ENCODE data around the gene DPYD. TPM values are rescaled to one million over a fixed set of nuclear protein-coding genes. Genes with fewer than 3 reads are reported as not detected.

The DPYD gene
- total RNA-seq, 1 experiment from 2014 or later: 0.46 TPM

DNA sequence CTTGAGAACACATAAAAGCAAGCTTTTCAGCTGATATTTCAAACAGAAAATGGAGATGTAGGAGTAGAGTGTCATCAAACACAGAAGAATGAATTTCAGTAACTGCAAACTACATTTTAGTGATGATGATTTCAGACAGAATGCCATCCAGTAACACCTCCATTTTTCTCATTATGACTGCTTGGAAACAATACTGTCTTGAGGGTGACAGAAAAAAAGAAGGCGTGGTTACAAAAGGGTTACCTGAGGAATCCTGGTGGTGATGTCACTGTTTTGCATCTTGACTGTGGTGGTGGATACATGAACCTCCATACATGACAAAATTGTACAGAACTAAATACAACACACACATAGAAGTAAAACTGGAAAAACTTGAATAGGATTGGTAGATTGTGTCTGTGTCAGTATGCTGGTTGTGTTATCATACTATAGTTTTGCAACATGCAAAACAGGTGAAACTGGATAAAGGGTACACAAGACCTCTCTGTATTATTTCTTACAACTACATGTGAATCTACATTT lies 823.4 kb downstream of the DPYD start:
- no peak for DNase-seq (ENCODE audit: low spot score)
- H3K27me3 Mint-ChIP-seq (ENCODE audit: low read depth): no peaks in the 10 kb centered on the region
- TF ChIP-seq IRF2 (CRISPR knock-in tag; IDR thresholded peaks at IDR 0.05; ENCODE audit: borderline replicate concordance, low read depth) (no peak), TEAD1 (CRISPR knock-in tag; IDR thresholded peaks at IDR 0.05) (no peak), PRRX2 (CRISPR knock-in tag; IDR thresholded peaks at IDR 0.05) (no peak), FOXP1 (CRISPR knock-in tag; IDR thresholded peaks at IDR 0.05; ENCODE audit: borderline replicate concordance) (no peak), NFE2L1 (CRISPR knock-in tag; IDR thresholded peaks at IDR 0.05) (no peak), NR2C2 (CRISPR knock-in tag; IDR thresholded peaks at IDR 0.05) (no peak), ZNF396 (CRISPR knock-in tag; IDR thresholded peaks at IDR 0.05; ENCODE audit: borderline replicate concordance) (no peak), GABPB1 (CRISPR knock-in tag; IDR thresholded peaks at IDR 0.05) (no peak), GTF2I (CRISPR knock-in tag; conservative IDR thresholded peaks at IDR 0.05) (no peak), NR1H2 (CRISPR knock-in tag; IDR thresholded peaks at IDR 0.05) (no peak)
- TF ChIP-seq, protein P1, sequence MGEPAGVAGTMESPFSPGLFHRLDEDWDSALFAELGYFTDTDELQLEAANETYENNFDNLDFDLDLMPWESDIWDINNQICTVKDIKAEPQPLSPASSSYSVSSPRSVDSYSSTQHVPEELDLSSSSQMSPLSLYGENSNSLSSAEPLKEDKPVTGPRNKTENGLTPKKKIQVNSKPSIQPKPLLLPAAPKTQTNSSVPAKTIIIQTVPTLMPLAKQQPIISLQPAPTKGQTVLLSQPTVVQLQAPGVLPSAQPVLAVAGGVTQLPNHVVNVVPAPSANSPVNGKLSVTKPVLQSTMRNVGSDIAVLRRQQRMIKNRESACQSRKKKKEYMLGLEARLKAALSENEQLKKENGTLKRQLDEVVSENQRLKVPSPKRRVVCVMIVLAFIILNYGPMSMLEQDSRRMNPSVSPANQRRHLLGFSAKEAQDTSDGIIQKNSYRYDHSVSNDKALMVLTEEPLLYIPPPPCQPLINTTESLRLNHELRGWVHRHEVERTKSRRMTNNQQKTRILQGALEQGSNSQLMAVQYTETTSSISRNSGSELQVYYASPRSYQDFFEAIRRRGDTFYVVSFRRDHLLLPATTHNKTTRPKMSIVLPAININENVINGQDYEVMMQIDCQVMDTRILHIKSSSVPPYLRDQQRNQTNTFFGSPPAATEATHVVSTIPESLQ (CRISPR knock-in tag; IDR thresholded peaks at IDR 0.05): no peak
- TF ChIP-seq, protein P2, sequence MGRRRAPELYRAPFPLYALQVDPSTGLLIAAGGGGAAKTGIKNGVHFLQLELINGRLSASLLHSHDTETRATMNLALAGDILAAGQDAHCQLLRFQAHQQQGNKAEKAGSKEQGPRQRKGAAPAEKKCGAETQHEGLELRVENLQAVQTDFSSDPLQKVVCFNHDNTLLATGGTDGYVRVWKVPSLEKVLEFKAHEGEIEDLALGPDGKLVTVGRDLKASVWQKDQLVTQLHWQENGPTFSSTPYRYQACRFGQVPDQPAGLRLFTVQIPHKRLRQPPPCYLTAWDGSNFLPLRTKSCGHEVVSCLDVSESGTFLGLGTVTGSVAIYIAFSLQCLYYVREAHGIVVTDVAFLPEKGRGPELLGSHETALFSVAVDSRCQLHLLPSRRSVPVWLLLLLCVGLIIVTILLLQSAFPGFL (CRISPR knock-in tag; IDR thresholded peaks at IDR 0.05; ENCODE audit: borderline replicate concordance): no peak
- TF ChIP-seq, protein P3, sequence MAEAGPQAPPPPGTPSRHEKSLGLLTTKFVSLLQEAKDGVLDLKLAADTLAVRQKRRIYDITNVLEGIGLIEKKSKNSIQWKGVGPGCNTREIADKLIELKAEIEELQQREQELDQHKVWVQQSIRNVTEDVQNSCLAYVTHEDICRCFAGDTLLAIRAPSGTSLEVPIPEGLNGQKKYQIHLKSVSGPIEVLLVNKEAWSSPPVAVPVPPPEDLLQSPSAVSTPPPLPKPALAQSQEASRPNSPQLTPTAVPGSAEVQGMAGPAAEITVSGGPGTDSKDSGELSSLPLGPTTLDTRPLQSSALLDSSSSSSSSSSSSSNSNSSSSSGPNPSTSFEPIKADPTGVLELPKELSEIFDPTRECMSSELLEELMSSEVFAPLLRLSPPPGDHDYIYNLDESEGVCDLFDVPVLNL (CRISPR knock-in tag; IDR thresholded peaks at IDR 0.05; ENCODE audit: borderline replicate concordance, low read depth): no peak
- TF ChIP-seq, protein P4, sequence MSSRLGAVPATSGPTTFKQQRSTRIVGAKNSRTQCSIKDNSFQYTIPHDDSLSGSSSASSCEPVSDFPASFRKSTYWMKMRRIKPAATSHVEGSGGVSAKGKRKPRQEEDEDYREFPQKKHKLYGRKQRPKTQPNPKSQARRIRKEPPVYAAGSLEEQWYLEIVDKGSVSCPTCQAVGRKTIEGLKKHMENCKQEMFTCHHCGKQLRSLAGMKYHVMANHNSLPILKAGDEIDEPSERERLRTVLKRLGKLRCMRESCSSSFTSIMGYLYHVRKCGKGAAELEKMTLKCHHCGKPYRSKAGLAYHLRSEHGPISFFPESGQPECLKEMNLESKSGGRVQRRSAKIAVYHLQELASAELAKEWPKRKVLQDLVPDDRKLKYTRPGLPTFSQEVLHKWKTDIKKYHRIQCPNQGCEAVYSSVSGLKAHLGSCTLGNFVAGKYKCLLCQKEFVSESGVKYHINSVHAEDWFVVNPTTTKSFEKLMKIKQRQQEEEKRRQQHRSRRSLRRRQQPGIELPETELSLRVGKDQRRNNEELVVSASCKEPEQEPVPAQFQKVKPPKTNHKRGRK (CRISPR knock-in tag; IDR thresholded peaks at IDR 0.05; ENCODE audit: borderline replicate concordance): no peak
- TF ChIP-seq, protein P5, sequence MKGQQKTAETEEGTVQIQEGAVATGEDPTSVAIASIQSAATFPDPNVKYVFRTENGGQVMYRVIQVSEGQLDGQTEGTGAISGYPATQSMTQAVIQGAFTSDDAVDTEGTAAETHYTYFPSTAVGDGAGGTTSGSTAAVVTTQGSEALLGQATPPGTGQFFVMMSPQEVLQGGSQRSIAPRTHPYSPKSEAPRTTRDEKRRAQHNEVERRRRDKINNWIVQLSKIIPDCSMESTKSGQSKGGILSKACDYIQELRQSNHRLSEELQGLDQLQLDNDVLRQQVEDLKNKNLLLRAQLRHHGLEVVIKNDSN (CRISPR knock-in tag; IDR thresholded peaks at IDR 0.05): no peak
- H3K27ac Mint-ChIP-seq: no peak overlapping the region
- ATAC-seq: no peak
- H3K4me1 Mint-ChIP-seq: peaks cover 13% of the 10 kb centered on the region
- ChIA-PET CTCF (no interaction called here), POLR2A (no interaction called here)
- H3K4me3 Mint-ChIP-seq: no peak overlapping the region
- H3K9me3 Mint-ChIP-seq: peaks cover 16% of the 10 kb centered on the region
- no peaks in the 10 kb centered on the region for H3K36me3 Mint-ChIP-seq

DNA sequence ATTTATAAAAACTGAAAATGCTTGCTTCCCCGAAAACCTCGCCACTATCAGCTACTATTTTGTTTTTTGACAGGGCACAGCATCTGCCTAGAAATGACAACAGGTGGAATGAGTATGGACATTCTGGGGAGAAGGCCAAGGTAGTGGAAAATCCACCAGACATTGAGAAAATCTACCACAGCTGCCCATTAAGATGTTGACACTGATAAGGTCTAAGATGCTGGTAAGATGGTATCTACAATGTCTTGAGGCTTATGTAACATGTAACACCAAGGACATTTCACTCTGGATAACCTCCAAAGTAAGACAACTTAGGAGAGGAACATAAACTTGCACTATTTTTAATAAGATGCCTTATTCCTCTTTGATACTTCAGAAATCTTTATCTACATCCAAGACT lies 825.1 kb downstream of the DPYD start:
- H3K4me1 Mint-ChIP-seq: 0 out of 2 replicates have a peak, but pooled peaks cover 5% of the 10 kb centered on the region
- DNase-seq (ENCODE audit: low spot score) (no peak), ATAC-seq (no peak)
- no peaks in the 10 kb centered on the region for H3K36me3 Mint-ChIP-seq
- POLR2A ChIA-PET: no interaction called here
- H3K9me3 Mint-ChIP-seq: peaks cover 16% of the 10 kb centered on the region
- H3K4me3 Mint-ChIP-seq: no peak overlapping the region
- H3K27me3 Mint-ChIP-seq (ENCODE audit: low read depth): no peaks in the 10 kb centered on the region
- CTCF ChIA-PET: no interaction called here
- H3K27ac Mint-ChIP-seq: no peak overlapping the region
- TF ChIP-seq NR3C1 (CRISPR knock-in tag; conservative IDR thresholded peaks at IDR 0.05; ENCODE audit: low read depth) (no peak), RORB (CRISPR knock-in tag; IDR thresholded peaks at IDR 0.05) (no peak)
- TF ChIP-seq, protein P6, sequence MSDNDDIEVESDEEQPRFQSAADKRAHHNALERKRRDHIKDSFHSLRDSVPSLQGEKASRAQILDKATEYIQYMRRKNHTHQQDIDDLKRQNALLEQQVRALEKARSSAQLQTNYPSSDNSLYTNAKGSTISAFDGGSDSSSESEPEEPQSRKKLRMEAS (CRISPR knock-in tag; IDR thresholded peaks at IDR 0.05): no peak
- TF ChIP-seq, protein P4 (CRISPR knock-in tag; IDR thresholded peaks at IDR 0.05; ENCODE audit: borderline replicate concordance): no peak
- TF ChIP-seq, protein P7, sequence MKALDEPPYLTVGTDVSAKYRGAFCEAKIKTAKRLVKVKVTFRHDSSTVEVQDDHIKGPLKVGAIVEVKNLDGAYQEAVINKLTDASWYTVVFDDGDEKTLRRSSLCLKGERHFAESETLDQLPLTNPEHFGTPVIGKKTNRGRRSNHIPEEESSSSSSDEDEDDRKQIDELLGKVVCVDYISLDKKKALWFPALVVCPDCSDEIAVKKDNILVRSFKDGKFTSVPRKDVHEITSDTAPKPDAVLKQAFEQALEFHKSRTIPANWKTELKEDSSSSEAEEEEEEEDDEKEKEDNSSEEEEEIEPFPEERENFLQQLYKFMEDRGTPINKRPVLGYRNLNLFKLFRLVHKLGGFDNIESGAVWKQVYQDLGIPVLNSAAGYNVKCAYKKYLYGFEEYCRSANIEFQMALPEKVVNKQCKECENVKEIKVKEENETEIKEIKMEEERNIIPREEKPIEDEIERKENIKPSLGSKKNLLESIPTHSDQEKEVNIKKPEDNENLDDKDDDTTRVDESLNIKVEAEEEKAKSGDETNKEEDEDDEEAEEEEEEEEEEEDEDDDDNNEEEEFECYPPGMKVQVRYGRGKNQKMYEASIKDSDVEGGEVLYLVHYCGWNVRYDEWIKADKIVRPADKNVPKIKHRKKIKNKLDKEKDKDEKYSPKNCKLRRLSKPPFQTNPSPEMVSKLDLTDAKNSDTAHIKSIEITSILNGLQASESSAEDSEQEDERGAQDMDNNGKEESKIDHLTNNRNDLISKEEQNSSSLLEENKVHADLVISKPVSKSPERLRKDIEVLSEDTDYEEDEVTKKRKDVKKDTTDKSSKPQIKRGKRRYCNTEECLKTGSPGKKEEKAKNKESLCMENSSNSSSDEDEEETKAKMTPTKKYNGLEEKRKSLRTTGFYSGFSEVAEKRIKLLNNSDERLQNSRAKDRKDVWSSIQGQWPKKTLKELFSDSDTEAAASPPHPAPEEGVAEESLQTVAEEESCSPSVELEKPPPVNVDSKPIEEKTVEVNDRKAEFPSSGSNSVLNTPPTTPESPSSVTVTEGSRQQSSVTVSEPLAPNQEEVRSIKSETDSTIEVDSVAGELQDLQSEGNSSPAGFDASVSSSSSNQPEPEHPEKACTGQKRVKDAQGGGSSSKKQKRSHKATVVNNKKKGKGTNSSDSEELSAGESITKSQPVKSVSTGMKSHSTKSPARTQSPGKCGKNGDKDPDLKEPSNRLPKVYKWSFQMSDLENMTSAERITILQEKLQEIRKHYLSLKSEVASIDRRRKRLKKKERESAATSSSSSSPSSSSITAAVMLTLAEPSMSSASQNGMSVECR (CRISPR knock-in tag; IDR thresholded peaks at IDR 0.05; ENCODE audit: borderline replicate concordance): no peak
- TF ChIP-seq, protein P8, sequence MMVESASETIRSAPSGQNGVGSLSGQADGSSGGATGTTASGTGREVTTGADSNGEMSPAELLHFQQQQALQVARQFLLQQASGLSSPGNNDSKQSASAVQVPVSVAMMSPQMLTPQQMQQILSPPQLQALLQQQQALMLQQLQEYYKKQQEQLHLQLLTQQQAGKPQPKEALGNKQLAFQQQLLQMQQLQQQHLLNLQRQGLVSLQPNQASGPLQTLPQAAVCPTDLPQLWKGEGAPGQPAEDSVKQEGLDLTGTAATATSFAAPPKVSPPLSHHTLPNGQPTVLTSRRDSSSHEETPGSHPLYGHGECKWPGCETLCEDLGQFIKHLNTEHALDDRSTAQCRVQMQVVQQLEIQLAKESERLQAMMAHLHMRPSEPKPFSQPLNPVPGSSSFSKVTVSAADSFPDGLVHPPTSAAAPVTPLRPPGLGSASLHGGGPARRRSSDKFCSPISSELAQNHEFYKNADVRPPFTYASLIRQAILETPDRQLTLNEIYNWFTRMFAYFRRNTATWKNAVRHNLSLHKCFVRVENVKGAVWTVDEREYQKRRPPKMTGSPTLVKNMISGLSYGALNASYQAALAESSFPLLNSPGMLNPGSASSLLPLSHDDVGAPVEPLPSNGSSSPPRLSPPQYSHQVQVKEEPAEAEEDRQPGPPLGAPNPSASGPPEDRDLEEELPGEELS (CRISPR knock-in tag; IDR thresholded peaks at IDR 0.05): no peak

All from WTC11 (cell line).